Activated naive CD4-positive, alpha-beta T cell treated with anti-CD3 and anti-CD28 coated beads, Interleukin-2, amount 50 U/mL, for 16 hours (primary cell): ENCODE data around the gene OCA2.
"Not testable (repeated sequence)": the region's sequence is repeated elsewhere in the genome, so short reads cannot be mapped to it uniquely, and the experiment has no call there.

Experiments used
- DNase-seq: peaks from one replicate; pipeline ENCODE4 v3.0.0-alpha.2; 2020

The OCA2 gene

DNA sequence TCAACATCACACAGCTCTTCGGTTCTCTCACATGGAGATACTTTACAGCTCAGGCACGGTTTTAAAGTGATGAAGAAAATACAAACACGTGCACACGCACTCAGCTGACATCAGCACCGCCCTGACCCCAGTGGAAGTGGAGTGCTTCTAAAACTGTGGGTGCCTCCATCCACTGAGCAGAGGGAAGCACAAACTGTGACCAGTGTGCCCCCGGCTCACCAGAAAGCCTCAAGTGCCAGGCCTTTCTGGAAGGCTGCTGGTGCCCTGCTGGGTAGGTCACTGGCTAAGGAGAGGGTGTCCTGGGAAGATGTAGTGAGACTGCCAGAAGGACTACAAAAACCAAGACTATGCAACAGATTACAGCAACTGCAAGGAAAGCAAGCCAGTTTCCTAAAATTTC lies 78.5 kb downstream of the OCA2 start:
- DNase-seq = no peak

DNA sequence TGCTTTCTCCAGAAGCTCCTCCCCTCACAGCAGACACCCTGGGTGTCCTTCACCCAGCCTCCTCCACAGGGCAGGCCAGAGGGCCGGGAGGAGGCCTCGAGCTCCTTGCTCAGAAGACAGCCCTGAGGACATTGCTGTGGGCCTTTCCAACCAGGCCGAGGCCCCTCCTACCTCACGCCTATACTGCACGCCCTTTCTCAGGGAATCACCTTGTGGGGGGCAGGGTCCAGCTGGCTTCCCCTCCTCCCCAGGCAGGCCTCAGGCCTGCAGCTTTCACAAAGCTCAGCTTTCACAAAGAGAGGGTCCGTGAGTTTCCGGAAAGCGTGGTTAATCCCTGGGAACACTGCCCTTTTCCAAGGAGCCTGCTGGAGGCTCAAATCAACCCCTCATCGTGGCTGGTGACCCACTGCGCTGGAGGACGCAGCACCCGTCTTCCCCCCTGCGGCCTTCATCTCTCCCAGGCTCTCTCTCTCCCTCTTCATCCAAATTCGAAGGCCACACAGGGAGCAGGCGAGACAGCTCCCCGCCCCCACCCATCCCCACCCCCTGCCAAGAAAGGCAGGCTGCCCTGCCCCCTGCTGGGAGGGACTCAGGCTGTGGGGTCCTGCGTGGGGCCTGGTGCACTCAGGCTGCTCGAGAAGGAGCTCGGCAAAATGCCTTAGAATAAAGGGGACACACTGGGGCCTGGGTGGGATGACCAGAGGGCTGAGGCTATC lies 79.4 kb downstream of the OCA2 start:
- no peak for DNase-seq

DNA sequence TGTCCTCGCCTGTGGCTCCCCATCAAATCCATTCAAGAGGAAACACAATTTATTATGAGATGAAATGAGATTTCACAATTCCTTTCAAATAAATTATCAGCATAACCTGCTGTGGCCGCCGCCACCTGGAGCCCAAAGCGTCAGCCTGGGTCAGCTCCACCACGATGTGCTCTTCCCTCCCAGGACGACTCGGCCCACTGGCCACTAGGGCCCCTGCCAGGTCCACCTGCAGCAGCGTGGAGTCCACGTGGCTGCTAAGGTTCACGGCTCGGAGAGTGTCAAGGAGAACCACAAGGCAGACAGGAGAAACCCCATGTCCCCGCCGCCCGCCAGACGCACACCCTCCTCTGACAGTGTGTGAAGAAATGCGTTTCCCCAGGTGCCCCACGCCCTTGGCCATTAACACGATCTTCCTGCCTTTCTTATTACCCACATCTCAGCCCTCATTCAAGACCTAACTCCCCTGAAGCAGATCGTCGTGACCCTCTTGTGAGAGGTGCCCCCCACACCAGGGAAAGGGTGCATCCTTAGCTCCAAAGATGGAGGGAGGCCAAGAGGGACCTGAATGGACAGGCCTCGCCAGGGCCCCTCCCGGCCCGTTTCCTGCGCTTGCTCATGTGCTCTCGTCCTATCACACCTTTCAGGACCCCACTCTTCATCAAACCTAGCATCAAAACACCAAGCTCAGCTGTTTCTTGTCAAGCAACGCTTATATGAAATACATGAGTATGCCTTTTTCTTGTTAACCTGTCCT lies 80.6 kb downstream of the OCA2 start:
- no peak for DNase-seq

DNA sequence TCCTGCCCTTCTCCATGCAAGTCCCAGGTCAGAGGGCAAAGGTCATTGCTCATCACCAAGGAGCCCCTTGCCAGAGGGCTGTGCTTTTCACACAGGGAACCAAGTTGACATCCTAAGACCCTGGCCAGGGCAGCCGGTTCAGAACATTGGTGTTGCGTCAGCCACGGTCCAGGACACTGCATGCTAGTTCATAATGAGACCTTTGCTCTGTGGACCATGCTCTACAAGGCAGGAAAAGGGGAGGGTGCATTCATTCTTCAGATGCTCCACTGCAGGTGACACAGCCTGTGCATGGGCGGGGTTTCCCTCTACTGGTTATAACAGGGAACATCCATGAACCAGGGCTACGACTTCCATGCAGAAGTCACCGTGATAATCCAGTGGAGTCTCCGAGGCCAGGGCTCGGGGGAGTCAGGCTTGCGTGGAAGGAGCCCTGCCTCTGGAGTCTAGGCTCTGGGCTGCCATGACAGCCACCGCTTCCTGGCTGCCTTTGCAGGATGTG lies 81.6 kb downstream of the OCA2 start:
- DNase-seq = no peak

- no peak for DNase-seq
These were observed 83.3 kb downstream of the OCA2 start for GRCh38 chr15:28015855-28016254.

- no peak for DNase-seq
These were observed 84.4 kb downstream of the OCA2 start for GRCh38 chr15:28014623-28015200.

DNA sequence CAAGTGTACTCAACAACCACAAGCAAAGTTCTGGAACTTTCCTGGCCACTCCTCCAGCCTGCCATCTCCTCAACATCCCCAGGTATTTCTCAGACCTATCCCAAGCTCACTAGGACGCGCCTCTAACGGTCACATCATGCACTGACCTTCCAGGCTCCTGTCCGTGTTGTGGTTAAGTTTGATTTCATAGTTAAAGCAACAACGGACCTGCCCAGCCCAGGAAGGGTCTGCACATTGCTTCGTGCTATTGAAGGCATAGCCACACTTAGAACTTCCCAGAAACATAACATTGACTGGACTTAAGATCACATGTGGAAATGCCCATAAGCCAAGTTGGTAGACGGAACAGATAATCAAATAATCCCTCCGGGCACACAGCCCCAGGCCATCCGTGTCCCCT lies 85.1 kb downstream of the OCA2 start:
- DNase-seq = no peak

DNA sequence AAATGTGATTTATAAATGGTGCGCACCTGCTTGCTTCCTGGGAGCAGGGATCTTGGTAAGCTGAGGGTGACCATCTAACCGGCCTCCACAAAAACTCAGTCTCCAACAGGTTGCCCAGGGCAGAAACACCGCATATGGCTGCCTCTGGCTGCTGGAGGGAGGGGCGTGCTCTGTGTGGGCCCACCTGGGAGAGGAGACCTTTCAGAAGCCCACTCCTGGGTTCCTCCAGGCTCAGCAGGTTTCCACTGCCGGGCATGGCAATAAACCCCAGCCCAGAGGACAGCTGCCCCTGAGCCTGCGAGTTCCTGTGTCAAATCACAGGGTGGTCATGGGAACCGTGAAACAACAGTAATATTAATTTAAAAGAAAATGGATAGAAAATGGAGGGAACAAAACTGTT lies 85.6 kb downstream of the OCA2 start:
- no peak for DNase-seq

- no peak for DNase-seq
These were observed 86.9 kb downstream of the OCA2 start for GRCh38 chr15:28012231-28012630.

- DNase-seq = not testable (repeated sequence)
These were observed 90.9 kb downstream of the OCA2 start for GRCh38 chr15:28008175-28008574.

GRCh38 chr15:28006116-28006905 lies 92.8 kb downstream of the OCA2 start:
- no peak for DNase-seq

DNA sequence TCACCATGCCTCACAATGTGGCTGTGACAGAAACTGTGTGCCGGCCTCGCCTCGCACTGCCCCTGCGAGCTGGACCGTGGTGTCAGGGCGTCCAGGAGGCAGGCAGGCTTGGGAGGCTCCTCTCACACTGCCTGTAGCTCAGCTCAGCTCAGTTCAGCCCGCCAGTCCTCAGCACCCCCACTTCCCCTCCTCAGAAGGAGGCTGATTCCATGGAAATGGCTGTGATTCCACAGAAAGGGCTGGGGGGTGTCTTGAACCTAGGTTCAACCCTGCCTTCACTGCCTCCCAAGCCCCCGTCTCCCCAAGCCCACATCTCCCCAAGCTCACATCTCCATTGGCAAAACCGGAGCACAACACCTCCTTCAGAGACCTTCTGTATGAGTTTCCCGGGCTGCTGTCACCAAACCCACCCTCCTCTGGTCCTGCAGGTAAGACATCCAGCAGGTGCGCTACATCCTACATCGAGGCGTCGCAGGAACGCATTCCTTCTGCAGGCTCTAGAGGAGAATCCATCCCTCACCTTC lies 94.0 kb downstream of the OCA2 start:
- no peak for DNase-seq

DNA sequence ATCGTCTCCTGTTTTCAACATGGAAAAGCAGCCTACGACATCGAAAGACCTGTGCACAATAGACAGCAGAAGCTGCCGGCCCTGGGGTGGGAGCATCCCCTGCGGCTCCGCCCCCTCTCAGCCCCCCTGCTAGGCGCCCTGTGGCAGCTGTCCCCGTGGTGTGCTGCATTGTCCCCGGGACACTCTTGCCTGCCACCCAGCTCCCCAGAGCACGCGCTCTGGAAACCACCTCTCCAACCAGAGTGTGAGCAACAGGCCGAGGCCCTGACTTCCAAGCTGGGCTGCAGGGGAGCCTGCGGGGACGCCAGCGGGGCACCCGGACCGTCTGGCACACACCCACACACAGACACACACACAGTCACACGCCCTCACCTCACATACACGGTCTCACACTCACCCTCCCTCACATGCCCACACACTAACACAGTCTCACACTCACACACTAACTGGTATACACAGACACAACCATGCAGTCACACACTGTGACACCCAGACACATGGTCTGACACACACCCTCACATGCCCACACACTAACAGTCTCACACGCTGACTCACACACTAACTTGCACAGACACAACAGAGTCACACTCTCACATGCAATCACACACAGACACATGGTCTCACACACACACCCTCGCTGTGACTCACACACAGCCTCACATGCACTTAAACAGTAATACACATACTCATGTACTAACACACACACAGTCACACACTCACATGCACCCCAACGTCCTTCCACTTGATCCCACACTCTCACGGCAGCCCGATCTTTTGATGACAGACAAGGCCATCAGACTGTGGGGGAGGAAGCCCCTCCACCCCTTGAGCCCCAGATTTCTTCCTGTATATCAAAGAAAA lies 94.7 kb downstream of the OCA2 start:
- DNase-seq = no peak

DNA sequence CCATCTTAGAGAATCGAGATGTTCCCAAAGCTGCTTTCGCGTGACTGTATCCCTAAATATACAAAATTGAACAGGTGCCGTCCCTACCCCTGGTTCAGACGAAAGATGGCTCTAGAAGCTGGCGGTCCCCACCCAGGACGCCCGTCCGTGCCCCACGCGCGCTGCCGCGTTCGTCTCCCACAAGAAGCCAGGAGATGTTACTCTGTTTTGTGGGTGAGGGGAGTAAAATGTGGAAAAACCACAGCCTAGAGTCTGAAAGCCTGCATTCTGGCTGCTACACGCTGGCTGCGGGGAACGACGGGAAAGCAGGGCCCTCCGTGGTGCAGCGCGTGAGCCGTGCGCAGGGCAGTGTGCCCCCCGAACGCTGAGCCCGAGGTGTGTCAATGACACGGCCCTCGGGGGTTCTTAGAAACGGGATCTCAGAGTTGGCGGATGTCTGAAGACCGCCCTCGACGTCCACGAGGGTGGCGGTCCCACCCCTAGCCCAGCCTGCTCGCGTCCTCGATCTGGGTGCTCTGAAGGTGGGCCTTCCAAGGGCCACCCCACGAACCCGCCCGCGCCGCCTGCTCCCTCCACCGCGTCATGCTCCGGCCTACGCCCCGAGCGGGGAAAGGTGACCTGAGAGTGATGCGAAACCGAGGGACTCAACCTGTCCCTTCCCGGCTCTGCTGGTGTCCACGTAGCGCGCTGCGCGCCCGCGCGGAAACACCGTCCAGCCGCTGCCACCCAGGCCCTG lies 95.6 kb downstream of the OCA2 start:
- DNase-seq = no peak

GRCh38 chr15:28002867-28003266 lies 96.2 kb downstream of the OCA2 start:
- no peak for DNase-seq

- DNase-seq = no peak
These were observed 96.8 kb downstream of the OCA2 start for GRCh38 chr15:28002136-28002861.

DNA sequence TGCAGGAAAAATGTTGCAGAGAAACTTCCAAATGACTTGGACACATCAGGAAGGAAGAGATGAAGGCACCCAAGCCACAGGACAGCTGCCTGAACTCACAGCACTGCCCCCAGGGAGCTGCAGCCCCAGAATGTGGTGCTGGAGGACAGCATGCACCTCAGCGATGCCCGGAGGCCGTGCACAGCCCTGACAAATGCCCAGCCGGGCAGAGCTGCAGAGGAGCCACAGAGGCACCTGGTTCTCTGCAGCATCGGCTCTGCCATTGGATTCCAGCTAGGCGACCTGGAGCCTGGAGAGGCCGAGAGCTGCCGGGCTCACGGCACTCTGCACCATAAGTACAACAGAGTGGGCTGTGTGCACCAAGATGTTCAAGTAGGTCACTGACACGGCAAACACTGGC lies 97.5 kb downstream of the OCA2 start:
- no peak for DNase-seq

- DNase-seq = no peak
These were observed 104.9 kb downstream of the OCA2 start for GRCh38 chr15:27993996-27994780.

DNA sequence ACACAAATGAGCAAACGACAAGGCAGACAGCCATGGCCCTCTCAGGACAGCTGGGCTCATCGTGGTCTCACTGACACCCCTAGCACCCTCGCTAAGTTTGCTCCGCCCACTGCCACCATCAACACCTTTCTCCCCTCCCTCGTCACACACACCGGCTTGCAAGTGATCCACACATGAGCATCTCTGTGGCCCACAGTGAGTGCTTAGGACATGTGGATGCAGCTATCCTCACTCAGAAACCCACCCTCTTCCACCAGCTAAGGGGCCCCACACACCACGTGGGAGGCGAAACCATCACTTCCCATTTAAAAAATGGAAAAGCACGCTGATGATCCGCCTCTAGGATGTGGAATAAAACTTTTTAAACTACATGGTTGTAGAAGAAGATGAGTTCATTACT lies 105.6 kb downstream of the OCA2 start:
- no peak for DNase-seq
